GM19452 (cell line): ENCODE data around the gene CLMN.

Experiments used
- ATAC-seq: cut with Tn5 transposase; IDR thresholded peaks from one replicate; pipeline ENCODE4 v1.9.1; 2021; ENCODE audit not compliant: unreplicated experiment

Gene CLMN

DNA sequence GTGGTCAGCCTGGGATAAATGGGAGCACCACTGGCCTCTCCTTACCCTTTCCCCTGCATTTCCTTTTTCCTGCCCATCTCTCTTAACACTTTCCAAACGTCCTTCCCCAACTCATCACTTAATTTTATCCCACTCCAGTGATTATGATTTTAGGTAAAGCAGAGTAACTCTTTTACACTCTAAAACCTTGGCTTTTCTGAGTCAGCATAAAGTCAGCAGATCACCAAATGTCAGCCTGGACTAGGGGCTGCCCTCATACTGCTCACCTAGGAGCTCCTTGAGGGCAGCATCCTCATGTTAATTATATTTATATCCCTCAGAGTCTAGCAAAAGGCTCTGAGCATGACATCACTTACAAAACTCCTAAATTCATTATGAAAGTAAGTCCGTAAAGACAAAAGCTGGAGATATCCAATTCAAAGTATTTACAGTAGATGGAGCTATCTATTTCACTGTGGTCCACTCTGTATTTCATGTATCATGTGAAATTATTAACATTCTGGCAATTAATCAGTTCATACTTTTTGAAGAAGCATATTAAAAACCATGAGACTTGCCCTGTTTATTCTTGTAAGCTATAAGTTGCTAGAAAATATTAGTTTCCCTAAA, 145.4 kb downstream of the CLMN start:
- no peak for ATAC-seq

DNA sequence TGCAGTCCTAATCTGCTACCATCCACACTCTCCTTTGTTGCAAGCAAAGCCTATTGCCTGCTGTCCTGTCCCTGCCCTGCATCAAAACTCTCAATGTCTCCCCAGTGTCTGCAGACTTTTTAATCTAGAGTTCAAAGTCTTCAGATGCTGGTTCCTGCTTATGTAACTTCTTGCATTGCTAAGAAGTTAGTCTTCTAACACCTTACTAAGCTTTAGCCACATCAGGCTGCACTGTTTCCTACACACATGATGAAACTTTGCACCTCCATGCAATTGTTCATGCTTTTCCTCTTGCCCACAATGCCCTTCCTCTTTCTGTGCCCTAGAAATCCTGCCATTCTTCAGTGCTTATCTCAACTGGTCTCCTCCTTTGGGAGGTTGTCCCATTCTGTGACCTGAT, 146.2 kb downstream of the CLMN start:
- no peak for ATAC-seq

DNA sequence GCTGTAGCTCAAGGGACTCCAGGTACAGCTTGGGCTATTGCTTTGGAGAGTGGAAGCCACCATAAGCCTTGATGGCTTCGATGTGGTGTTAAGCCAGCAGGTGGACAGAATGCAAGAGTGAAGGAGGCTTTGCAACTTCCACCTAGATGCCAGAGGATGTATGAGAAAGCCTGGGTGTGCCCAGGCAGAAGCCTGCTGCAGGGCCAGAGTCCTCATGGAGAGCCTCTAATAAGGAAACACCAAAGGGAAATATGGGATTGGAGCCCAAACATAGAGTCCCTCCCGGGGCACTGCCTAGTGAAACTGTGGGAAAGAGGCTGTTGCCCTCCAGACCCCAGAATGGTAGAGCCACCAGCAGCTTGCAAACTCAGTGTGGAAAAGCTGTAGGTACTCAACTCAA, 152.5 kb downstream of the CLMN start:
- ATAC-seq = no peak

DNA sequence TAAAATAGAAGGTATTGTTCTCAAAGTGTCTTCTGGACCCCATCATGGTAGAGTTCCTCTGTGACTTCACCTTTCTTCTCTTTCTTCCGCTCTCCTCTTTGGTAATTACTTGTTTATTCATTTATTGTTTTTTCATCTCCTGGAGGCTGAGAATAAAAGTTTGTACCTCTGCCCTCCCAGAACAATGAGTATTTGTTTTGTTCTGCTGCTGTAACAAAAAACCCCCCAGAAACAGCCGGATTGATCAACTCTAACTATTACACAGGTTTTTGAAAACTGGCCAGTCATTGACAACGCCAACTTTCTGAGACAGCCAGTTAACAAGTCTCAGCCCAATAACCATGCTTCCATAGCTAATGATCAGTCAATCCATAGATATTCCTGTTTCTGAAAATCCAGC, 154.2 kb downstream of the CLMN start:
- no peak for ATAC-seq

DNA sequence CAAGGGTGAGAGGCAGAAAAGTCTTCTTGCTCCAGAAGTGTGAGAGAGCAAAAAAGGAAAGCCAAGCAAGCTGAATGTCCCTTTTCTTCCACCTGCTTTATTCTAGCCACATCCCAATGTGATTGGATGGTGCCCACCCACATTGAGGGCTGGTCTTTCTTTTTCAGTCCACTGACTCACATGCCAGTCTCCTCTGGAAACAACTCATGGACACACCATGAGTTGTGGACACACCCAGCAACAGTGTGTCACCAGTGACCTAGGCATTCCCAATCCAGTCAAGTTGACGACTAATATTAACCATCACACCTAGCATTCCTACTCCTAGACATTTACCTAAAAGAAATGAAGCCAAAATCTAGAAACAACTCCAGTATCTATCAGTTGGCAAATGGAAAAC, 155.2 kb downstream of the CLMN start:
- no peak for ATAC-seq

DNA sequence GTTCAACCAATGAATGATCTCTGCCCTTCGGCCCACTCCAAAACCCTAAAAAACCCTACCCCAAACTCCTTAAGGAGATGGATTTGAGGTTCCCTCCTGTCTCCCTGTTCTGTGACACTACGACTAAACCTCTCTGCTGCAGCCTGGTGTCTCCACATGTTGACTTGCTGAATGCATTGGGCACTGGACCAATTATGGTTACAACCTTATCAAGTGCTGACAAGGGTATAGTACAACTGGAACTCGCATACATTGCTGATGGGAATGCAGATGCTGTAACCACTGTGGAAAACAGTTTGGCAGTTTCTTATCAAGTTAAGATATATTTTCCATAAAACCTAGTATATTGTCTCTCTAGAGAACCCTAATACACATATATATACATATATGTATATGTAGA, 156.0 kb downstream of the CLMN start:
- no peak for ATAC-seq

DNA sequence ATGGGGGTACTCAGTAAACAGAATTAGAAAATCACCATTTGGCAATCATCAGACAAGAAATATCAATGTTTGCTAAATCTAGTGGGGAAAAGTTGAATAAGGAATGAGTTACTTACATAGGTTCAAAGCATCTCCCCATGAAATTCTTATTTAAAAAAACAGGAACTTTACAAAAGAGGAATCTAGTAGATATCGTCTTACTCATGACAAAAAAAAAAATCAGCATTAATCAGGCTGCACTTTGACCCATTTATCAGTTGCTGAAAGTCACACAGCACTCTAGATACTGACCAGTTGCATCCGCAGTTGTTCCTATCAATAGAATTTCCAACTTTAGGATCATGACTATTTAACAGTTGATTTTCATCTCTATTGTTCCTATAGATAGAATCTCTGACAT, 156.6 kb downstream of the CLMN start:
- no peak for ATAC-seq

DNA sequence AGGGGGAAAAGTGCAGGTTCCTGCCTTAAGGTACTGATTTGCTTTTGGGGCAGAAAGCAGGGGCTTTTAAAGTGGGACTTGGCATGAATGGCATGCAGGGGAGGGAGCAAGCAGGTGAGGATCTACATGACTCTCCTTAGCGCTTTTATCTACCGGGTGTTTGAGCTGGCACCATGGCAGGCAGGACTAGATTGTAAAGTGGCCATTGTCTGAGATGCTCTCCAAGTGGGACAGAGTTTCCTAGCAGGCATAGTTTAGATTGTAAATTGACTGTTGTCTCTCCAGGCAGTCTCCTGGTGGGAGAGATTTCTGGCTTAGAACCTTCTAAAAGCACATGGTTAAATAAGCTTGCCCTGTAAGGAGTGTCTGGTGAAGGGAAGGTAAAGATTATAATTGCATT, 157.1 kb downstream of the CLMN start:
- no peak for ATAC-seq

DNA sequence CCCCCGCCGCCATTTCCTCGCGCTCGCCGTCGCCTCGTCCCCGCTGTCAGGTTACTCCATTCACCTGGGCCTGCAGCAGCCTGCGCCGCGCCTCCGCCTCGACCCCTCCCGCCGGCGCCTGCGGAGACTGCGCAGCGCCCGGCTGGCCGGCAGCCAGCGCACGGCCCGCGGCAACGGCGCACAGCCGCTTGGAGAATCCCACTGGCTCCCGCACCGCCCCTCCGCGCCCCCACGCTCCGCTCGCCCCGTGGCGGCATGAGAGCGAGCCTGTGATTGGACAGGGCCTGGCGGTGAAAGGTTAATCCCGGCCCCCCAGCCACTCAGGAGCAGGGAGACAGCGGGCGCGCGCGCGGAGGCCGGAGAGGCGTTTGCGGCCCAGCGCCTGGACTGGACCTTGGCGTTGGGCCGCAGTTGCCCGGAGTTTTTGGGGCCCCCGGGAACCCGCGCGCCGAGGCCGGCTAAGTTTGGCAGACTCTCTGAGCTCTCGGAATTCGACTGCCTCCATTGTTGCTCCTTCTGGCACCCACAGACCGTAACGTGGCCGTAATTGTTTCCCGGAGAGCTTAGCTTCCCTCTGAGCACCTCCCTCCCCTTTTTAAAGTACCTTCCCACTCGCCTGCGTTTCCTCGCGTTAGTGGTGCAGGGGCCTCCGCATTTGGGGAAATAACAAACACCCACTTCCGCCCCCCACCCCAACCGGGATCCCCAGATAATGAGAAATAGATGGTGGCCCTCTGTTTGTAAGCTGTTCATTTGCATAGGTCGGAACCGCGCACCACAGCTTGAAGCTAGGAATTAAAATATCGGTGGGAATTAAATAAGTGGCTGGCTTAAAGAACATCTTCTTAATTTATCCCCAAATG, 162.2 kb downstream of the CLMN start, which contains the start of gene DICER1:
TSS of gene DICER1 (minus strand) at position 203 of the 863 bp plus-strand sequence. CDS start 24,071 bp downstream, outside the sequence.
- ATAC-seq = peak; percentile 68

DNA sequence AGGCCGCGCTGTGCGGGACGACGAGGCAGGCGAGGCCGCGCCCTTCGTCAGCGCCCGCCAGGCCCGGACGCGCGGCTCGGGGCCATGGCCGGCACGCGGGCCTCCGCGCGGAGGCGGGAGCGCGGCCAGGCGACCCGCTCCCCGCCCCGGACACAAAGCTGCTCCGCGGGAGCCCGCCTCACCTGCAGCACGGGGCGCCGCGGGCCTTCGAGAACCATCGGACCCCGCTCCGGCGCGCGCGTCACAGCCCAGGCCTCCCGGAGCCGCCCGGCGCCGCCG, 162.7 kb downstream of the CLMN start:
- ATAC-seq = no peak

DNA sequence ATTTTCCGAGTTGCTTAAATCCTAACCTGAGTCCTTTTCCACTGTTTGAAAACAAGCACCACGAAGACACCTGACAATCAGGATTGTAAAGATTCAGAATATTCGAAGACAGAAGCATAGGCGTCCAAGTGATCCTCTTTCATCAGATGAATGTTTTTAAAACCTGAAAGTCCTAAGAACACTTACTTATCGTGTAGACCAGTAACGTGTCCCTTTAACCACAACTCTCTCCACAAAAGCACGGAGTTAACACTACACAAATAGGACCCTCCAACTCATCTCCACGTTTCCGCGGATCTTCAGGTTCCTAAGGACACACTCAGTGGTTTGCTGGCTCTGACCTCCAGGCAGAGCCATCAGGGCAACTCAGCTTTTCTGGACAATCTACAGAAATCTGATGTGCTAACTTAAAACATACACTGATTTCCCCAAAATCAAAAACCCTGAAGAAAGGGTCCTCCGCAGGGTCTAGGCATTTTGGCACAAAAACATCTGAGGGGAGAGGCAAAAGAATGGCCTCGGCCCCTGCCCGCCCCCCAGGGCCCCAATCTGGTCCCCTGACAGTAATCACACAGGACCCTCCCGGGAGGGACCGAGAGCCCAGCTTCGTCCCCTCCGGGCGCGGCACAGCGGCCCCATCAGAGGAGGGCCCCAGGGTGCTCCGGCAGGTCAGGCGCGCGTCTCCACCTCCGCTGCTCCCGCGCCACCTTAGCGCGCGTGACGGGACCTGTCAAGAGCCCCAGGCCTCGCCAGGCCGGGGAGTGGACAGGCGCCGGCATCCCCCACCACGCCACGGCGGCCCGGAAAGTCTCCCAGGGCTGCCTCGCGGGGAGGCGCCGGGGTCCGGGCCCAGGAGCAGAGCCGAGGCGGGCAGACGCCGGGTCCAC, 163.3 kb downstream of the CLMN start:
- ATAC-seq = peak; percentile 35

DNA sequence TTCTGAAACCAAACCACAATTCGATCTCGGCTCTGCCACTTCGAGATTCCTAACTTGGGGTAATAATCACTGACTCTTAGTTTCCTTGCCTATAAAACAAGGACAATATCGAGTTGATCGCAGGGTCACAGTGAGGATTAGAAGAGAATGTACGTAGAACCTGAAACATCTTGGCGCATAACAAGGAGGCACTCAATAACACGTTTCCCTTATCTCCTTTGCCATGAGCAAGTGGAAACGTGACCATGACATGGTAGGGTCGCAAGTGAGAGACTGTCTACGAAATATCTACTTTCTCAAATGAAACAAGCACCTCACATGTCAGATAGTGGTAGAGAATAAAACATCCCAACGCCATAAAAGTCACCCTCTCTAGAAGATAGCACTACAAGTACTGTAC, 164.7 kb downstream of the CLMN start:
- ATAC-seq = no peak

DNA sequence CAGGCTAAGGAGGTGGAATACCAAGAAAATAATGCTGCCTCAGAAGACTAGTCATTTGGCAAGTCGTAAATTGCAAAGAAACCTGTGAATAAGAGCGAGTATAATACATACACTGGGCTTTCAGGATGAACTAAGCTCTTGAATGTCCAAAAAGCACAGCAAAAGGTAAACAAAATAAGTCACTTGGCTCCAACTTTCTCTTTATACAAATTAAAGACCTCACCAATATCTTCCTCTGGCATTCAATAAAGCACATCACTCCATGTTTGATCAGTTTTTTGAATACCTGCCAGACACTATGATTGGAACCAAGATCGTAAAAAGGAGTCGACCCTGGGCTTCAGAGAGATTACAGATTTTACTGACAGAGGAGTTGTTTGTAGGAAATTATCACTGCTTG, 165.8 kb downstream of the CLMN start:
- no peak for ATAC-seq

DNA sequence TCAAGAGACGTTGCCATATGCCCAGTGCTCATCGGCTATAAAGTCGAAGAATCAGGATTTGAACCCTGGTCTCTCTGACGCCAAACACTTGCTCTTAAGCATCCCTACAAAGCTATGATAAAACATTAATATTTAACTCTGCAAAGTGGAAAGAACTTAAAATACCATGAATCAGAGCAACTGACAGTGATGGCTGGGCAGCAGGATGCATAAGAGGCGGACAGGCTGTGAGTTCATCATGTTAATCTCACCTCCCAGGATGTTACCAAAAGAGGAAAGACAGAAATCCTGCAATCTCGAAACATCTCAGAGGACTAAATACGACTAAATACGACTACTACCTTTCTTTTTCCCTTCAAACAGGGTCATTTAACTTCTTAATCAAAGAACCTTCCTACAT, 168.1 kb downstream of the CLMN start:
- ATAC-seq = no peak

DNA sequence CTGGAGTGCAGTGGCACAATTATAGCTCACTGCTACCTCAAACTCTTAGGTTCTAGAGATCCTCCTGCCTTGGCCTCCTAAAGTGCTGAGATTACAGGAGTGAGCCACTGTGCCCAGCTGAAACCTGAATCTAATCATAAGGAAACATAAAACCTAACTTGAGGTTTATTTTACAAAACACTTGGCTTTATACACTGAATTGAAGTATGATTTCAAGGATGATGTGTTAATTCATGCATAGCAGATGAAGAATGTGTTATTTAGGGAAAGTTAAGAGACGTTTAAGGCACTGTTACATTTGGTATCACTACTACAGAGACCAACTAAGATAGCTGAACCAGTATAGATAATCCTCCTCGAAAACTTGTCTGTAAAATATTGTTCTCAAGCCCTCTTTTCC, 168.8 kb downstream of the CLMN start:
- ATAC-seq = no peak

DNA sequence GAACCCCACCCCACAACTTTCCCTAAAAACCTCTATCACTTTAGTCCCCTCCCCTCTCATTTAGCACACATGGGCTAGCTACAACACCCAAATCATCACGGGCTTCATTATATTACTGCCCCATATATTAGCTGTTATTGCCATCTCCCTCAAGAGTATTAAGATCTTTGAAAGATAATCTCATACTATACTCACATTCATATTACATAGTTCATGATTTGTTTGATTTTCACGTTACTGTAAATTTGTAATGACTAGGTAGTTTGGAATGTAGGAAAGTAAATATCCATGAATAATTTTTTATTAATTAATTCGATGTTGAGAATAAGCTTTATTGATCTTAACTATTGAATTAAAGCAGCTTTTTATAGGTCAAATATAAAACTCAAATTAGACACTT, 170.3 kb downstream of the CLMN start:
- no peak for ATAC-seq

DNA sequence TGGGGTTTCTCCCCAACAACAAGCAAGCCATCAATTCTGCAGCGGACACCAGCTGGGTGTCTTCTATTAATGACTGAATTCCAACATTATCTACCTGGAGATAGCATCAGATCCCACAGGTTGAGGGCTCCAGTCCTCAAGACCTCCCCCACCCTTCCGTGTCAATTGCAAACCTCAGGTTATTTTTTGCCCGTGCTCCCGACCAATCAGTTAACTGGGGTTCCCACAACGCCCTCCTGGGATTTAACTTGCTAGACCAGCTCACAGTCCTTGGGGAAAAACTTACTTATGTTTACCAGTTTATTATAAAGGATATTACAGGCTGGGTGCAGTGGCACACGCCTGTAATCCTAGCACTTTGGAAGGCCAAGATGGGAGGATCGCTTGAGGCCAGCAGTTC, 172.1 kb downstream of the CLMN start:
- no peak for ATAC-seq

DNA sequence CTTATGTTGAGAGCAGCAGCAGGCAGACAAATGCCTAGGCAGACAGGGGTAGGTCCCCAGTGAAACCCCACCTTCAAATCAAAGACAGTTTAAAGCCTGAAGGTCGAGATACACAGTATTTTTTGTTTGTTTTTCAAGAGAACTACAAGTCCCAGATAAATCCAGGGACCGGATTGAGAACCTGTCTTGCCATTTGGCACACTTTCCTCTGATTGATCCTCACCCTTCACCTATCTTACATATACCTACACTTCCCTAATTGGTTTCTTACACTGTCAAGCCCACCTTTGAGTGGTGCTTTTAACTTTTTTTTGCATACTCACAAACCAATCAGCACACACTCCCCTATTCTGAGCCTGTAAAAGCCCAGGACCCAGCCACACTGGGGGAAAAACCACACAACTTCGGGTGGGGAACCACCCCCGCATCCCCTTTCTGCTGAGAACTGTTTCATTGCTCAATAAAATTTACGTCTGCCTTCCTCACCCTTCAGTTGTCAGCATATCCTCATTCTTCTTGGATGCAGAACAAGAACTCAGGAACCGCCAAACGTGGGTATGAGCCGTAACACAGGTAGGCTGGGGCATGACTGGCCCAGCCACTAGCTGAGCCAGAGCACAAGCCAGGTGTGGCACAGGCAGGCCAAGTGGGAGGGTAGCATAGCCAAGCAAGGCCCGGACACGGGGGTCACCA, 173.5 kb downstream of the CLMN start:
- ATAC-seq = no peak

DNA sequence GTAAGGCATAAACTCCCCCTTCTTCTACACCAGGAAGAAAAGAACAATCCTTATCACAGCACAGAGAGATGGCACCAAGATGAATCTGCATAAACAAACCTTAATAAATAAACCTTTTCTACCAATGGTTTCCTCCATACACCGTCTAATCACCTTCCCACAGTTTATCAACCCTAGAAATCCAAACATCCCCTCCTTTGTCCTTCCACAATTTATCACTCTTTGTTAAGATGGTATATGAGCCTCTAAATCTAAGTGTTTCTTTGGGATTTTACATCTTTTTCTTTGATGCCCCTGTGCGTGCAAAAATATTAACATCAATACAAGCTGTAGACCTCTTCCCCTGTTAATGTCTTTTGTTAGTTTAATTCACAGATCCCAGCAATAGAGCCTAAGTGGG, 174.9 kb downstream of the CLMN start:
- no peak for ATAC-seq

DNA sequence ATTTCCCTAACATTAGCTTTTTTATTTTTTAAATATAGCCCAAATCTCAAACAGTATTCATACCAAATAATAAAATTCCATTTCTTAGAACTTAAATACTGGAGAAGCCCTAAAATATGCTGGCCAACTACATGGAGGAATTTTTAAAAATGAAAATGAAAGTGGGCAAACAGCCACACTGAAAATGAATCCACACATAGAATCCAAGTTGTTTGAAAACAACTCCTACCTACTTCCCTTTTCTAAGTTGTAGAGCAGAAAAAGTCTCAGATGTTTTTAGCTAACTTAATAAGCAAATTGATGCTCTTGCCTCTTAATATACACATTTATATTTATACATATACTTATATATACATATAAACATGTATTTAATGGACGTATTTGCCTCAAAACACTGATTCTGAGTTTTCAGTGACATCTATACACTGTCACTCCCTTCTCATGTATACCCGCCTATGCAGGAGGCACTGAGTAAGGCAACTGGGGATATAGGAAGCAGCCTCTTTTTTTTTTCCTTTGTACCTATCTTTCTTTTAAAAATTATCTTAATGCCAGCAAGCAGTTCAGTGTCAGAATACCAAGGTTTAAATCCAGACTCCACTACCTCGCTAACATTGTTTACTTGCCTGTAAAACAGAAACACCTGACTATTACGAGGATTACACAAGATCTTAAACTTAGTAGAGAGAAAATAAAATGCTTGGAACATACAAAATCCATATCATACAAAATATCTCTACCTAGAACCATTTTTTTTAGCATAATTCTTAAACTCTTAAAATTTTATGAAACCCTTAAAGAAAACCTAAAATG, 175.7 kb downstream of the CLMN start:
- no peak for ATAC-seq
